ENCODE data around the gene PCDHGC4. TPM values are rescaled to one million over a fixed set of nuclear protein-coding genes. Genes with fewer than 3 reads are reported as not detected.

PCDHGC4 gene
- total and polyA plus RNA-seq, 7 donors, result 0.06 to 1.2 (median 0.36) TPM; not detected in 1

DNA sequence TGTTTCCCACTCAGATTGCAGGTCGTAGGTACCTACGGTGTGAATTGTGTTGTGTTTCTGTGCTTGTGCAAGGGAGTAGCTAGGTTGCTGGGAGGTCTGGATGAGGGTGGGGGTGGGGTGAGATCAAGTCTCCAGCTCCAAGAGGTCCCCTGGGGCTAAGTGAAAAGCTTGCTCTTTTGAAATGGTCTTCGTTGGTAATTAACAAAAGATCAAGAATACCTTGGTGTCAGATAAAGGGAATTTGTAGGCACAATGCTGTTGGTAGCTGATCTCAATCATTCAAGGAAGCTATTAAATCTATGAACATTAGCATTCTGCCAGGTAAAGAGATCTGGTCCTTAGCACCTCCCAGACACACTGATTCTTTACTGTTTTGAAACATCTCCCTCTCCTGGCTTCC lies 928 bp upstream of the PCDHGC4 start:
- ATAC-seq (no peak), DNase-seq (no peak)
- Histone ChIP-seq H3K4me3 (peak overlapping the region; percentile 57), H3K27me3 (ENCODE audit: insufficient read depth in 3 of 3, low read length in 2 of 3) (peaks cover 0 to 18% (median 3%) of the 10 kb centered on the region in 3 donors), H3K27ac (no peak overlapping the region), H3K4me1 (peaks cover 25% of the 10 kb centered on the region), H3K36me3 (ENCODE audit: insufficient read depth in 1 of 2, low read depth in 1 of 2) (no peaks in the 10 kb centered on the region), H3K9me3 (no peaks in the 10 kb centered on the region)
- TF ChIP-seq, protein P1, sequence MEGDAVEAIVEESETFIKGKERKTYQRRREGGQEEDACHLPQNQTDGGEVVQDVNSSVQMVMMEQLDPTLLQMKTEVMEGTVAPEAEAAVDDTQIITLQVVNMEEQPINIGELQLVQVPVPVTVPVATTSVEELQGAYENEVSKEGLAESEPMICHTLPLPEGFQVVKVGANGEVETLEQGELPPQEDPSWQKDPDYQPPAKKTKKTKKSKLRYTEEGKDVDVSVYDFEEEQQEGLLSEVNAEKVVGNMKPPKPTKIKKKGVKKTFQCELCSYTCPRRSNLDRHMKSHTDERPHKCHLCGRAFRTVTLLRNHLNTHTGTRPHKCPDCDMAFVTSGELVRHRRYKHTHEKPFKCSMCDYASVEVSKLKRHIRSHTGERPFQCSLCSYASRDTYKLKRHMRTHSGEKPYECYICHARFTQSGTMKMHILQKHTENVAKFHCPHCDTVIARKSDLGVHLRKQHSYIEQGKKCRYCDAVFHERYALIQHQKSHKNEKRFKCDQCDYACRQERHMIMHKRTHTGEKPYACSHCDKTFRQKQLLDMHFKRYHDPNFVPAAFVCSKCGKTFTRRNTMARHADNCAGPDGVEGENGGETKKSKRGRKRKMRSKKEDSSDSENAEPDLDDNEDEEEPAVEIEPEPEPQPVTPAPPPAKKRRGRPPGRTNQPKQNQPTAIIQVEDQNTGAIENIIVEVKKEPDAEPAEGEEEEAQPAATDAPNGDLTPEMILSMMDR (IDR thresholded peaks at IDR 0.05), result no peak
- intact Hi-C loops (cut with DNase I), result no loop called here
- WGBS, 3 donors, result 43 to 52% (median 46%) methylated on average over 3 of the region's 3 CpGs

DNA sequence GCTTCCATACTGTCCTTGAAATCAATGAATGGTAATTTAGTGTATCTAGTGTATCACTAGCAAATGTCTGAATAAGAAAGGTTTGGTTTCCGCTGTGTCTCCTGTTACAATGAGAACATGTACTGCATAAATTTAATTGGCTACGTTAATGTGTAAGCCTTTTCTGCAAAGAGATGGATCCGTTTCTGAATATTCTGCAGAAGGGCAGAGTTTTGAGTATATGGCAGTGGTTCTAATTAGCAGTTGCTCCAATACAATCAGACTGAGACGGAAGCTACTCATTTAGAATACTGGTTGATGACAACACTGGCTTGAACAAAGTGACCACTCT lies 555 bp upstream of the PCDHGC4 start:
- WGBS, 3 donors, result 20 to 39% (median 29%) methylated on average over 4 of the region's 4 CpGs
- peak overlapping the region; percentile 57 for H3K4me3 ChIP-seq
- peaks cover 0 to 16% (median 3%) of the 10 kb centered on the region in 3 donors for H3K27me3 ChIP-seq (ENCODE audit: insufficient read depth in 3 of 3, low read length in 2 of 3)
- no peak for DNase-seq
- peaks cover 22% of the 10 kb centered on the region for H3K4me1 ChIP-seq
- H3K36me3 ChIP-seq (ENCODE audit: insufficient read depth in 1 of 2, low read depth in 1 of 2), result no peaks in the 10 kb centered on the region
- TF ChIP-seq, protein P1 (IDR thresholded peaks at IDR 0.05), result no peak
- no peak for ATAC-seq
- no peak overlapping the region for H3K27ac ChIP-seq
- intact Hi-C loops (cut with DNase I), result no loop called here
- no peaks in the 10 kb centered on the region for H3K9me3 ChIP-seq

DNA sequence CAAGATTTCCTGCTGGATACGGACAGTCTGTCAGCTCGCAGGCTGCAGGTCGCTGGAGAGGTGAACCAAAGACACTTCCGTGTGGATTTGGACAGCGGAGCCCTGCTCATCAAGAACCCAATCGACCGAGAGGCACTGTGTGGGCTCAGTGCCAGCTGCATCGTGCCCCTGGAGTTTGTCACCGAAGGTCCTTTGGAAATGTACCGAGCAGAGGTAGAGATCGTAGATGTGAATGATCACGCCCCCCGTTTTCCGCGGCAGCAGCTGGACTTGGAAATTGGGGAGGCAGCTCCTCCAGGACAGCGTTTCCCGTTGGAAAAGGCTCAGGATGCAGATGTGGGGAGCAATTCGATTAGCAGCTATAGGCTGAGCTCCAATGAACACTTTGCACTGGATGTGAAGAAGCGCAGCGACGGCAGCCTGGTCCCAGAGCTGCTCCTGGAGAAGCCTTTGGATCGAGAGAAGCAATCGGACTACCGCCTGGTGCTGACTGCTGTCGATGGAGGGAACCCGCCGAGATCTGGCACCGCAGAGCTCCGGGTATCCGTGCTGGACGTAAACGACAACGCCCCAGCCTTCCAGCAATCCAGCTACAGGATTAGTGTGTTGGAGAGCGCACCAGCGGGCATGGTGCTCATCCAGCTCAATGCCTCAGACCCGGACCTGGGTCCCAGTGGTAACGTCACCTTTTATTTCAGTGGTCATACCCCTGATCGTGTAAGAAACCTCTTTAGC lies 658 bp downstream of the PCDHGC4 start:
- Histone ChIP-seq H3K36me3 (ENCODE audit: insufficient read depth in 1 of 2, low read depth in 1 of 2) (peaks cover 0 to 9% of the 10 kb centered on the region in 2 donors), H3K4me1 (peaks cover 15% of the 10 kb centered on the region), H3K4me3 (peak overlapping the region; percentile 57), H3K27me3 (ENCODE audit: insufficient read depth in 3 of 3, low read length in 2 of 3) (peaks cover 0 to 12% (median 3%) of the 10 kb centered on the region in 3 donors), H3K9me3 (no peaks in the 10 kb centered on the region), H3K27ac (no peak overlapping the region)
- WGBS, 3 donors, result 37 to 50% (median 38%) methylated on average over 38 of the region's 38 CpGs
- intact Hi-C loops (cut with DNase I), result no loop called here
- DNase-seq (peak in 1 of 2 donors; percentile 21), ATAC-seq (peak in 1 of 4 donors; percentile 25)
- TF ChIP-seq, protein P1 (IDR thresholded peaks at IDR 0.05), result no peak

DNA sequence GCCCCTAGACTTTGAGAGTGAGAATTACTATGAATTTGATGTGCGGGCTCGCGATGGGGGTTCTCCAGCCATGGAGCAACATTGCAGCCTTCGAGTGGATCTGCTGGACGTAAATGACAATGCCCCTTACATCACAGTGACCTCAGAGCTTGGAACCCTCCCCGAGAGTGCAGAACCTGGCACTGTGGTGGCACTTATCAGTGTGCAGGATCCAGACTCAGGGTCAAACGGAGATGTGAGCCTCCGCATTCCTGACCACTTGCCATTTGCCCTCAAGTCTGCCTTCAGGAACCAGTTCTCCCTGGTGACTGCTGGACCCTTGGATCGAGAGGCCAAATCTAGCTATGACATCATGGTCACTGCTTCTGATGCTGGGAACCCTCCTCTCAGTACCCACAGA lies 1.3 kb downstream of the PCDHGC4 start:
- Histone ChIP-seq H3K4me3 (no peak overlapping the region), H3K9me3 (no peaks in the 10 kb centered on the region), H3K27me3 (ENCODE audit: insufficient read depth in 3 of 3, low read length in 2 of 3) (peaks cover 0 to 12% (median 3%) of the 10 kb centered on the region in 3 donors), H3K4me1 (peaks cover 15% of the 10 kb centered on the region), H3K36me3 (ENCODE audit: insufficient read depth in 1 of 2, low read depth in 1 of 2) (peaks cover 0 to 9% of the 10 kb centered on the region in 2 donors), H3K27ac (no peak overlapping the region)
- no peak for ATAC-seq
- intact Hi-C loops (cut with DNase I), result no loop called here
- no peak for DNase-seq
- TF ChIP-seq, protein P1 (IDR thresholded peaks at IDR 0.05), result no peak
- 72 to 78% (median 74%) methylated on average over 9 of the region's 9 CpGs for WGBS, 3 donors

All from psoas muscle (tissue), 8 donors.